GM12891 (cell line): ENCODE results near the gene ANXA5.
A peak's percentile ranks its signal among the peaks of the same experiment; 100 is the strongest.

Experiments used
- DNase-seq: peaks from one replicate; pipeline ENCODE4 v3.0.0; 2011; ENCODE audit warnings: low spot score; ENCODE audit not compliant: insufficient read length
- FAIRE-seq: peaks from 2 replicates; lab custom pipeline; 2011; peaks lifted over from hg19 to GRCh38; lab: Jason Lieb, UNC
- PAX5 ChIP-seq: IDR thresholded peaks from 2 replicates; pipeline ENCODE4 v1.6.1; 2011; ENCODE audit warnings: low read length, moderate library complexity, mild to moderate bottlenecking; ENCODE audit not compliant: insufficient read depth, severe bottlenecking
- POLR2A ChIP-seq: IDR thresholded peaks from 2 replicates; pipeline ENCODE4 v1.6.1; 2011; ENCODE audit warnings: low read depth, low read length, control low read depth
- POLR2AphosphoS5 ChIP-seq: IDR thresholded peaks from 2 replicates; pipeline ENCODE4 v1.6.1; 2011; ENCODE audit warnings: low read depth, low read length, control low read depth
- POU2F2 ChIP-seq: IDR thresholded peaks from 2 replicates; pipeline ENCODE4 v1.6.1; 2011; ENCODE audit warnings: low read depth, mild to moderate bottlenecking, control low read depth, low read length, moderate library complexity
- SPI1 ChIP-seq: IDR thresholded peaks from 2 replicates; pipeline ENCODE4 v1.6.1; 2011; ENCODE audit warnings: low read depth, low read length, control low read depth
- TAF1 ChIP-seq: IDR thresholded peaks from 2 replicates; pipeline ENCODE4 v1.6.1; 2011; ENCODE audit warnings: low read depth, low read length, control low read depth

Gene ANXA5

GRCh38 chr4:121698236-121698671 lies 1.5 kb upstream of the ANXA5 start:
- DNase-seq (no peak), FAIRE-seq (no peak)
- TF ChIP-seq TAF1 (no peak), POLR2AphosphoS5 (no peak), PAX5 (no peak), POU2F2 (no peak), POLR2A (no peak), SPI1 (no peak)

- FAIRE-seq (peak; percentile 48), DNase-seq (no peak)
- peak; percentile 63; the same call in 1 of the 2 replicates for TF ChIP-seq POU2F2
- TF ChIP-seq POLR2A = no peak
Observed at GRCh38 chr4:121697564-121697963, 784 bp upstream of the ANXA5 start.

GRCh38 chr4:121696170-121696580 lies 605 bp downstream of the ANXA5 start:
- FAIRE-seq (no peak), DNase-seq (no peak)
- no peak for TF ChIP-seq POLR2A
- TF ChIP-seq SPI1 = no peak
- no peak for TF ChIP-seq PAX5
- no peak for TF ChIP-seq TAF1
- TF ChIP-seq POLR2AphosphoS5 = no peak
- no peak for TF ChIP-seq POU2F2

- FAIRE-seq (no peak), DNase-seq (no peak)
- TF ChIP-seq PAX5 (no peak), TAF1 (no peak), POLR2A (no peak), POLR2AphosphoS5 (no peak), SPI1 (no peak), POU2F2 (no peak)
Observed at GRCh38 chr4:121693886-121694285, 2.9 kb downstream of the ANXA5 start.

- DNase-seq (no peak), FAIRE-seq (no peak)
- TF ChIP-seq SPI1 (no peak), TAF1 (no peak), POLR2AphosphoS5 (no peak), POLR2A (no peak), PAX5 (no peak), POU2F2 (no peak)
Observed at GRCh38 chr4:121693450-121693849, 3.3 kb downstream of the ANXA5 start.

GRCh38 chr4:121692261-121692660 lies 4.5 kb downstream of the ANXA5 start:
- DNase-seq (no peak), FAIRE-seq (no peak)
- TF ChIP-seq PAX5 (no peak), SPI1 (no peak), POU2F2 (no peak), TAF1 (no peak), POLR2AphosphoS5 (no peak), POLR2A (no peak)

- no peak for FAIRE-seq
- TF ChIP-seq POLR2A = no peak
- no peak for TF ChIP-seq POU2F2
- no peak for TF ChIP-seq SPI1
- TF ChIP-seq TAF1 = no peak
- no peak for TF ChIP-seq PAX5
- no peak for TF ChIP-seq POLR2AphosphoS5
Observed at GRCh38 chr4:121690001-121690400, 6.8 kb downstream of the ANXA5 start.

GRCh38 chr4:121688701-121689100 lies 8.1 kb downstream of the ANXA5 start:
- DNase-seq = no peak
- FAIRE-seq = no peak
- no peak for TF ChIP-seq POLR2A
- TF ChIP-seq POU2F2 = no peak
- TF ChIP-seq TAF1 = no peak
- no peak for TF ChIP-seq POLR2AphosphoS5
- TF ChIP-seq SPI1 = no peak
- TF ChIP-seq PAX5 = no peak

More at GRCh38 chr4:121690001-121690400, 6.8 kb downstream of the ANXA5 start:
- no peak for DNase-seq

- FAIRE-seq (no peak), DNase-seq (no peak)
- TF ChIP-seq POU2F2 (no peak), POLR2A (no peak), POLR2AphosphoS5 (no peak), PAX5 (no peak), TAF1 (no peak), SPI1 (no peak)
Observed at GRCh38 chr4:121688261-121688660, 8.5 kb downstream of the ANXA5 start.

GRCh38 chr4:121686255-121686654 lies 10.5 kb downstream of the ANXA5 start:
- FAIRE-seq (no peak), DNase-seq (no peak)
- no peak for TF ChIP-seq POLR2A
- TF ChIP-seq PAX5 = no peak
- no peak for TF ChIP-seq SPI1
- TF ChIP-seq TAF1 = no peak
- no peak for TF ChIP-seq POLR2AphosphoS5
- no peak for TF ChIP-seq POU2F2
